ENCODE results near the gene RGL3.

- no peak for TF ChIP-seq POLR2AphosphoS5 (IDR thresholded peaks at IDR 0.05; ENCODE audit: low read depth)
- no peak for TF ChIP-seq CTCF (IDR thresholded peaks at IDR 0.05; ENCODE audit: insufficient read depth, low read length)
- TF ChIP-seq REST (IDR thresholded peaks at IDR 0.05; ENCODE audit: insufficient replicate concordance, low read depth) = no peak
- TF ChIP-seq GABPA (IDR thresholded peaks at IDR 0.05; ENCODE audit: low read depth) = no peak
These were observed 38.0 kb upstream of the RGL3 start for GRCh38 chr19:11457115-11457514.
